HG02943 (cell line): ENCODE results near the gene CACNA1E.

Source experiments
- ATAC-seq: cut with Tn5 transposase; IDR thresholded peaks from one replicate; pipeline ENCODE4 v1.9.1; 2021; ENCODE audit warnings: mild to moderate bottlenecking, low read depth, moderate library complexity; ENCODE audit not compliant: unreplicated experiment

Gene CACNA1E

DNA sequence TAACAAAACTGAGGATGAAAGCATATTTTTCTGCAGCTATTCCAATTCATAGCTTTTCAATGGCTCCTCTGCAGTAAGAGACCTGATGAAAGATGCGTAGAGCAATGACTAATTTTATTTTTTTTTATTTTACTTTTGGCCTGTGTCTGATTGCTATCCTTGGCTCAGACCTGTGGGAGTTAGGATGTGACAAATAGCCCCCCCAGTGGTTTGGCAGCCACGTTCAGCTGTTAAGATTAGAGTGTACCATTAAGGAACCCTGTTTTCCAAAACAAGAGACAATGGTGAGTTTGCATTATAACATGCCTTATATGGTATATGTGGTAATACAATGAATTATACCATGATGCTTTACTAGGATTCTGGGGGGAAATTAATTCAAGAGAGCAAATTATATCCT lies 264.7 kb downstream of the CACNA1E start:
- no peak for ATAC-seq

DNA sequence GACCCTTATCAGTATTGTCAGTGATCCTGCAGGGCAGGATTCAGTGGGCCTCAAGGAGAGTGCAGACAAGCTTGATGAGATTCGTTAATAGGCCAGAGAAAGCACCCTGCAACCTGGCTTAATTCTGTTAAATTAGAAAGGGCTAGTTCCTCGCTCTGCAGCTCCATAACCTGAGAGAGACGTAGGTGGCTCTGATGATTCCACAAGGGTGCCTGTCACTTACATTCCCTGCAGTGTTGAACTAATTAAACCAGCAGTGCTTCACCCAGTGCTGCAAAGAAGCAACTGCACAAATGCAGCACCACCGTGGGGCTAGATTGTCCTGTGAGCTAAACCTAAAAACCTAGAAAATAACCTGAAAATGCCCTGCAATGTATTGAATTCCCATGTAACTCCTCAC lies 270.8 kb downstream of the CACNA1E start:
- ATAC-seq: no peak

DNA sequence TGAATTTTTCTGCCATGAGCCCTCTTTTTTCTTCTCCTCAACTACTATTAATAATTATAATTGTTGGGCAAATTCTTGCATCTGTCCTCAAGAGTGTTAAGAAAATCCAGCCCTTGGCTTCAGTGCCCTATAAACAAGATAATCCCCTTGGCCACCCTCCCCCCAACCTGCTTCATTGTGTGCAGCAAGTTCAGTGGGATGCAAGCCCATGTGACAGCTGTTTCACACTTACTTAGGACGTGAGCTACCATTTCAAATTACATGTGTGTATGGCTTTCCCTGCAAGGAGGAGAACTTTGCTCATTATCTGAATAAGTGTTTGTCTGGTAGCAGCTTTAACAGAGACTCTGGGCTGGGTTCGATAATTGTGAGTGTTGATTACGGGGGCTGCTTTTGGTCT lies 276.2 kb downstream of the CACNA1E start:
- no peak for ATAC-seq

DNA sequence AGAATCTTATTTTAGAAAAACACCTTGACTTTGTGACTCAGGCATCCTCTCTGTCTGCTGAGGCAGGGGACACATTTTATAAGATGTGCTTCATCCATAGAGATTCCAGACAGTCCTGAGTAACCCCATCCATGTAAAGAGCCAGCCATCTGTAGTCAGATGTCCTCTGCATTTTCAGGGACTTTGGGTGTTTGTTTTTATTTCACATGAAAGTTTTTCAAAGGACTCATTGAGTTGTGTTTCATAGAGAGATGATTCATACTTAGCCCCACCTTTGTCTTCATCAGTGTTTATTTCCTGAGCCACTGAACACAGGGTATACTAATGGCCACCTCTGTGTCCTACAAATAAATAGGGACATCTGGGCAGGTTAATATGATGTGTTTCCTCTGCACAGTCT lies 280.4 kb downstream of the CACNA1E start:
- no peak for ATAC-seq

DNA sequence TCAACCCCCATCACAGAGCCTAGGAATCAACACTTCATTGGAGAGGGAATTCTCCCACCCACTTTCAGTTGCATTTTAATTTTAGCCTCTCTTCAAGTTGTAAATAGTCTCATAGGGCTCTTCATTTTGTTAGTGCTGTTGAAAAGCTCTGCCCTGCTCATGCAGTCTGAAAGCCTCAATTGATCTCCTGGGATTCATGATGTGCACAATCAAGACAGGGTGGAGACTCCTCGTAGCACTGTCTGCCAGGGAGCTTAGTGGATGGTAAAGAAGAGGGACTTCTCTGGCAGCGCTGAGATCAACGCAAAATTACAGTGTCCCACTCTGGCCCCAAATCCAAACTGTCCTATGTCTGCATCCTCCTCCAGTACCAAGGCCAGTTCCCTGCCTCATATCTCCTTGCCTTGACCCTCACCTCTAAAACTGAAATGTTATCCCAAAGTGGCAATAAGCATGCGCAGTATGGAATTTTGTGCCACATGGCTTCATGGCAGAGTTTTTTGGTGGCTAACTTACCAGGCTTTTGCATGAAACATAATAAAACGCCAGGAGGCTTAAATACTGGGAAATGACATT lies 282.2 kb downstream of the CACNA1E start:
- no peak for ATAC-seq

- ATAC-seq: no peak
Measured at GRCh38 chr1:181767001-181767708, 283.8 kb downstream of the CACNA1E start.

- ATAC-seq: no peak
Measured at GRCh38 chr1:181768211-181768929, 285.1 kb downstream of the CACNA1E start.

GRCh38 chr1:181768930-181769280 lies 285.6 kb downstream of the CACNA1E start:
- no peak for ATAC-seq

DNA sequence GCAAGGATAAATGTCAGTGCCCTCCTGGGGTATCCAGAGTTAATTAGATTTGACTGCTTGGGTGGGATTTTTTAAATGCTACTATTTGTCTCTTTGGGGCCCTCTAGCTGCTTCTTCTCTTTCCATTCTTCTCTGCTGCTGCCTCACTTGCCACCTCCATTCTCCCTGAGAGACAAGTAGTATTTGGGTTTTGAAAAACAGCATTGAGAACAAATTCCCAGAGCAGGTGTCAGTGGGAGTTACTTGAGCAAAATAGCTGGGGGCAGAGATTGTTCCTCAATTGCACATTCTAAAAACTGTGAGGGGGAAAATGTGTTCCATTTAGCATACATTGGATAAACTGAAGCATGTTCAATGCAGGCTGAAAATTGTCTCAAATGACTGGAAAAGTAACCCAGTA lies 286.5 kb downstream of the CACNA1E start:
- ATAC-seq: no peak

DNA sequence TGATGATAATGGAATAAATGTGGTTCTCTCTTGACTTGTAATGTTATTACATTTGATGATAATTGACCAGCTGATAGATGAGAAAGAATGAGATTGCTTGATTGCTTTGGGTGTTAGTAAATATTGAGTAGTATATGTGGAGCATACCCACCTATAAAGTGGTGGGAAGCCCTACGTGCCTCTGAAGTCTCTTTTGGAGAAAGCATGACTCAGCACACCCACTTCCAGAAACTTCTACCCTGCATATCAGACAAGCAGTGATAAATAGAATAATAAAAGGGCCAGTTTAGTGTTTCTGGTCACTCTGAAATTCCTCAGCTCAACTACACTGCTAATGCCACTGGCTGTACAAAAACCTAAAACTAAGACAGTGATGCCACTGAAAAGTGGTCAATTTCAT lies 289.4 kb downstream of the CACNA1E start:
- no peak for ATAC-seq

DNA sequence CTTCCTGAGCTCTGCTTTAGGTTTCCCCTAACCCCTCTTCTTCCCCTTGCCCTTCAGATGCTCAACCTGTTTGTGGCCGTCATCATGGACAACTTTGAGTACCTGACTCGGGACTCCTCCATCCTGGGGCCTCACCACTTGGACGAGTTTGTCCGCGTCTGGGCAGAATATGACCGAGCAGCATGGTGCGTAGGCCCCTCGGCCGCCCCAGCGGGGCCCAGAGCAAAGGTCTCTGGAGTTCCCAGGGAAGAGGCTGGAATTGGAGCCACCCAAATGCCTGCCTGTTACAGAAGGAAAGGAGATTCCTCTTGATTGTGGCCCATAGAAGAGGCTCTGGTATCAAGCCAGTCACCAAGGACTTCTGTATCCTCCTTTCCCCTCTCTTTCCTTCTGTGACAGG lies 292.7 kb downstream of the CACNA1E start:
- ATAC-seq: no peak

GRCh38 chr1:181777286-181777685 lies 294.0 kb downstream of the CACNA1E start:
- ATAC-seq: no peak

GRCh38 chr1:181777812-181778211 lies 294.5 kb downstream of the CACNA1E start:
- no peak for ATAC-seq

DNA sequence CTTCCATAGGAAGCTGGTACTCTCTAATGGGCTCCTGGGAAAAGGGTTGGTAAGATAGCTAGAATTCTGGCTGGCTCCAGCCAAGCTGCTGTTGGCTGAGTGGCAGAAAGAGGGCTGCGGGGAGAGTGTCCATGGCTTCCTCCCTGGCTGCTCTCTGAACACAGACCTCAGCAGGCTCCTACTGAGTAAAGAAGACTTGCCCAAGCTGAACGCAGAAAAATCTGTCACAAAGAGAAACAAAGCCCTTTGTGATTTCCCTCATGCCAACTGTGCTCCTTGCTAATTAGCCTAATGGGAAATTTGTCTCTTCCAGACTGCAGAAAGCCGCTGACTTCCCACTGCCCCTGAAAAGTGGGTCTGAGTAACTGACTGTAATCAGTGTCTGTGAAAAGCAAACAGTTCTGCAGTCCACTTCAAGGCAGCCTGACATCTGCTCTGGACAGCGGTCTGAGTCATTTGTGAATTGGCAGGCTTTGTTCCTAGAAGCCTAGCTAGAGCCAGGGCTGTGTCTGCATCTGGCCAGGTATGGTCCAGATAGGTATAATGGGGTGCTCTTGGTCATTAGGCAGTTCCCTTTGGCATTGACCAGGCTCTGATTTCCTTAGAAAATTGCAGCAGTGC lies 295.4 kb downstream of the CACNA1E start:
- ATAC-seq: no peak

GRCh38 chr1:181779343-181779742 lies 296.0 kb downstream of the CACNA1E start:
- ATAC-seq: no peak

- no peak for ATAC-seq
Measured at GRCh38 chr1:181783208-181783607, 299.9 kb downstream of the CACNA1E start.

DNA sequence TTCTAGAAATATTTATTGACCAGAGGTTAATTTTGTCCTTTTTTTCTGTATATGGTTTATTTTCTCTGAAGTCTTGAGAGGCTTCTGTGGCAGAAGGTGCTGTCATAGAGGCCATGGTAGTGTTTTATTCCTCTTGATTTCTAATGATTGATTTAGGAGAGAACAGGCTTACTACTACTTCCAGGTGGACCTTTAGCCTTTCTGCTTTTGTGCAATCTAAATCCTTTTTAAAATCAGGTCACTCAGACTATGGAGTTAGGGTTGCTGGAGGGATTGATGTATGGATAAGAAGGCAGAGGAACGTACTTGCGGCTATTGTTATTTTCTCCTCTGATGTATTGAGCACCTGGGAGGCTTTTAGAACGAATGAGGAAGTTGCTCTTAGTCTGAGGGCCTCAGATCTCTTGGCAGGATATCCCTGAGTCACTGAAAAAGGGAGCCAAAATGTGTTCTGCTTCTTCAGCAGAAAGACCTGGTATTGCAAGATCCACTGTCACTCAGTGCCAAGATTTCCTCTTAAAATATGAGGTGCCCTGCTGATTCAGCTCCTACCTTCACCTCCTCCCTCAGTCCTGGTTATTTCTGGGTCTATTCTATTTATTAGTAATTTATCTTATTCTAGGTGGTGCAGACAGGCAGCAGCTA lies 300.8 kb downstream of the CACNA1E start:
- no peak for ATAC-seq

- no peak for ATAC-seq
Measured at GRCh38 chr1:181789395-181789794, 306.1 kb downstream of the CACNA1E start.

DNA sequence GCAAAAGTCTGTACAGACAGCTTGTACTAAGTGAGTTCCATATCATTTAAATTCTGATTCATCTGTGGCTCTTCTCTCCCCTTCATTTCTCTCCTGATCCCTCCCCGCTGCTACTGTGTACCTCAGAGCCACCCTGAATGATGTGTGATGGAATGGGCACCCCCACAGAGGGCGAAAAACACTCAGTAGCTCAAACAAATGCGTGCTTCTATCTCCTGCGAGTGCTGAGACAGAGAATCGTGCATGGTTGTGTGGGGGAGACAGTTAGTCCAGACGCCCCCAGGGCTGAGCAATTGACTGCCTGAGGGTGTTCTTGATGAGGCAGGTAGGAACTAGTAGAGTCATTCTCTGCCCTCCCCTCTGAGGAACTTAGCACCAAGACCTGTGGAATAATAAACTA lies 308.4 kb downstream of the CACNA1E start:
- no peak for ATAC-seq

DNA sequence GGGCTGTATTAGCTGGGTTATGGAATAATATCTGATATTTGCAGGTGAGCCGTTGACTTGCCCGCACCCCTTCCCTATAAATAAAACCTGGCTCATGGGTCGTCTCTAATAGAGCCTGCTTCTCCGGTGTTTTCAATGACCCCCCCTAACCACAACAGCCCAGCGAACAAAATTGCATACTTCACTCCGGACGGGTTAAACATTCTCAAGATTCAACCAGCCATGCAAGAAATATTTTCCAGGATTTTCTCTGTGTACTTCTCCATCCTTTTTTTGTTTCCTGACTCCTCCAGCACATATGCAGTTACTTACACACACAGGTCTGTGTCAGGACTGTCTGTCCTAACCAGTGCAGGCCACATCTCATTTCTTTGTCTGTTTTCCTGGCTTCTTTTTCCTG lies 310.5 kb downstream of the CACNA1E start:
- no peak for ATAC-seq

GRCh38 chr1:181794332-181794731 lies 311.0 kb downstream of the CACNA1E start:
- no peak for ATAC-seq
